Vagina (tissue), 2 donors: ENCODE data around the gene DPP6. TPM values are rescaled to one million over a fixed set of nuclear protein-coding genes. Genes with fewer than 3 reads are reported as not detected.

ENCODE experiments used
- DNase-seq, 2 donors: peaks; one replicate each; pipeline ENCODE4 v3.0.0-alpha.2; 2017; ENCODE audit errors: extremely low spot score in 2 of 2
- H3K27ac ChIP-seq: fragments of 200-600 bp; sonication (generic); one replicate; pipeline ENCODE4 v1.5.1; 2019
- H3K27me3 ChIP-seq: fragments of 200-600 bp; sonication (generic); one replicate; pipeline ENCODE4 v1.5.1; 2019
- H3K36me3 ChIP-seq, 2 donors: fragments of 200-600 bp; sonication (generic); one replicate each; pipeline ENCODE4 v1.5.1; 2017 to 2019
- H3K4me1 ChIP-seq: fragments of 200-600 bp; sonication (generic); one replicate; pipeline ENCODE4 v1.5.1; 2019
- H3K4me3 ChIP-seq, 2 donors: fragments of 200-600 bp; sonication (generic); 1 replicate in 1 of 2; 2 replicates in 1 of 2; pipeline ENCODE4 v1.5.1; 2016 to 2019
- H3K9me3 ChIP-seq: fragments of 200-600 bp; sonication (generic); one replicate; pipeline ENCODE4 v1.5.1; 2019
- POLR2A ChIP-seq, 2 donors: fragments of 450-650 bp; IDR thresholded peaks; one replicate each; pipeline ENCODE4 v1.6.1; 2017; ENCODE audit warnings: antibody characterized with exemption in 2 of 2, mild to moderate bottlenecking in 2 of 2, moderate library complexity in 2 of 2
- POLR2AphosphoS5 ChIP-seq, 2 donors: sonication (generic); formaldehyde crosslinking; IDR thresholded peaks; one replicate each; pipeline ENCODE4 v1.9.0; 2017; ENCODE audit warnings: antibody characterized with exemption in 2 of 2, mild to moderate bottlenecking in 2 of 2, low read depth in 1 of 2; ENCODE audit not compliant: insufficient read depth in 1 of 2
- intact Hi-C: fragments of 100-400 bp; cut with DNase I; formaldehyde crosslinking; loops from one replicate; pipeline ENCODE4 v1.15.1; 2023
- total RNA-seq: library from RNA; depleted of rRNA; stranded (reverse); fragments of >200 nt; gene quantifications from one replicate; pipeline ENCODE4 v1.2.3, GENCODE V29; 2016
- TF ChIP-seq, protein P1 (sequence below), 3 experiments: fragments of 450-650 bp in 2 of 3; fragments of 200-600 bp in 1 of 3; sonication (generic) in 1 of 3; IDR thresholded peaks; one replicate each; pipeline ENCODE4 v1.5.1; 2017 to 2019; ENCODE audit warnings: antibody characterized with exemption in 3 of 3, mild to moderate bottlenecking in 2 of 3, moderate library complexity in 2 of 3

Gene DPP6
- total RNA-seq, 1 donor from 2014 or later = 7.9 TPM

DNA sequence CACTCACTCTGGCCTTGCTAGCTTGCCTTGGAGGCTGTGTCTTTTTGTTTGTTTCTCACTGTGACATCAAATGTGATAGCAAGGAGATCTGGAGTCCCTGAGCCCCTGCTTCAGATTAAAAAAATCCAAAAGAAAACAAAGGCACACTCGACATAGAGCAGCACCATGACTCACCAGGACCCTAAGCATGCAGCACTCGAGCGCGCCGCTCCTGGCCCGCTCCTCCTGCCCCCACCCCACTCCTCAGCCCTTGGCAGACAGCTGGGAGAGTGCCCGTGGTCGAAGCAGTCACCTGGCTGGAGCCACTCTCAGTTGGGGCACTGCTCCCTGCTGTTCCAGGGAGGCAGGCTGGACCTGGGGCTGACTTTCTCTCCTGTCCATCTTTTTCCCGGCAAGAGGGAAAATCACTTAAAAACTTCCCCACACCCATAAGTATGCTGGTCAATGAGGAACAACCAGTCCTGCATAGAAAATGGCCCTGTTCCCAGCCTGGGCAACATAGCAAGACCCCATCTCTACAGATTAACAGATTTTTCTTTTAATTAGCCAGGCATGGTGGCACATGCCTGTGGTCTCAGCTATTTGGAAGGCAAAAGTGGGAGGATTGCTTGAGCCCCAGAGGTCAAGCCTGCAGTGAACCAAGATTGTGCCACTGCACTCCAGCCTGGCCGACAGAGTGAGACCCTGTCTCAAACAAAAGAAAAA, 822.4 kb downstream of the DPP6 start:
- no peak for TF ChIP-seq POLR2AphosphoS5 (IDR thresholded peaks at IDR 0.05; ENCODE audit: insufficient read depth in 1 of 2, low read depth in 1 of 2)
- TF ChIP-seq, protein P1, sequence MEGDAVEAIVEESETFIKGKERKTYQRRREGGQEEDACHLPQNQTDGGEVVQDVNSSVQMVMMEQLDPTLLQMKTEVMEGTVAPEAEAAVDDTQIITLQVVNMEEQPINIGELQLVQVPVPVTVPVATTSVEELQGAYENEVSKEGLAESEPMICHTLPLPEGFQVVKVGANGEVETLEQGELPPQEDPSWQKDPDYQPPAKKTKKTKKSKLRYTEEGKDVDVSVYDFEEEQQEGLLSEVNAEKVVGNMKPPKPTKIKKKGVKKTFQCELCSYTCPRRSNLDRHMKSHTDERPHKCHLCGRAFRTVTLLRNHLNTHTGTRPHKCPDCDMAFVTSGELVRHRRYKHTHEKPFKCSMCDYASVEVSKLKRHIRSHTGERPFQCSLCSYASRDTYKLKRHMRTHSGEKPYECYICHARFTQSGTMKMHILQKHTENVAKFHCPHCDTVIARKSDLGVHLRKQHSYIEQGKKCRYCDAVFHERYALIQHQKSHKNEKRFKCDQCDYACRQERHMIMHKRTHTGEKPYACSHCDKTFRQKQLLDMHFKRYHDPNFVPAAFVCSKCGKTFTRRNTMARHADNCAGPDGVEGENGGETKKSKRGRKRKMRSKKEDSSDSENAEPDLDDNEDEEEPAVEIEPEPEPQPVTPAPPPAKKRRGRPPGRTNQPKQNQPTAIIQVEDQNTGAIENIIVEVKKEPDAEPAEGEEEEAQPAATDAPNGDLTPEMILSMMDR (IDR thresholded peaks at IDR 0.05) = no peak
- no peak for TF ChIP-seq POLR2A (IDR thresholded peaks at IDR 0.05)
- Histone ChIP-seq H3K27ac (no peak overlapping the region), H3K4me3 (no peak overlapping the region), H3K27me3 (no peaks in the 10 kb centered on the region), H3K36me3 (no peaks in the 10 kb centered on the region), H3K4me1 (no peaks in the 10 kb centered on the region), H3K9me3 (no peaks in the 10 kb centered on the region)
- no peak for DNase-seq
- intact Hi-C loops = no loop called here

- no peaks in the 10 kb centered on the region for H3K9me3 ChIP-seq
- intact Hi-C loops = no loop called here
- no peak for TF ChIP-seq POLR2A (IDR thresholded peaks at IDR 0.05)
- no peak for TF ChIP-seq POLR2AphosphoS5 (IDR thresholded peaks at IDR 0.05; ENCODE audit: insufficient read depth in 1 of 2, low read depth in 1 of 2)
- TF ChIP-seq, protein P1 (IDR thresholded peaks at IDR 0.05) = no peak
These were observed 823.1 kb downstream of the DPP6 start for GRCh38 chr7:154875297-154875696.

GRCh38 chr7:154876516-154876915, 824.3 kb downstream of the DPP6 start:
- no peak for DNase-seq
- no peak overlapping the region for H3K4me3 ChIP-seq
- no peaks in the 10 kb centered on the region for H3K4me1 ChIP-seq
- TF ChIP-seq POLR2A (IDR thresholded peaks at IDR 0.05) (no peak), POLR2AphosphoS5 (IDR thresholded peaks at IDR 0.05; ENCODE audit: insufficient read depth in 1 of 2, low read depth in 1 of 2) (no peak)
- TF ChIP-seq, protein P1 (IDR thresholded peaks at IDR 0.05) = no peak
- H3K27ac ChIP-seq = no peak overlapping the region
- H3K27me3 ChIP-seq = no peaks in the 10 kb centered on the region
- intact Hi-C loops = no loop called here
- H3K9me3 ChIP-seq = no peaks in the 10 kb centered on the region
- no peaks in the 10 kb centered on the region for H3K36me3 ChIP-seq

More at GRCh38 chr7:154875297-154875696, 823.1 kb downstream of the DPP6 start:
- H3K4me3 ChIP-seq = no peak overlapping the region
- no peak overlapping the region for H3K27ac ChIP-seq
- H3K36me3 ChIP-seq = no peaks in the 10 kb centered on the region
- no peaks in the 10 kb centered on the region for H3K27me3 ChIP-seq
- H3K4me1 ChIP-seq = no peaks in the 10 kb centered on the region
- DNase-seq = no peak

DNA sequence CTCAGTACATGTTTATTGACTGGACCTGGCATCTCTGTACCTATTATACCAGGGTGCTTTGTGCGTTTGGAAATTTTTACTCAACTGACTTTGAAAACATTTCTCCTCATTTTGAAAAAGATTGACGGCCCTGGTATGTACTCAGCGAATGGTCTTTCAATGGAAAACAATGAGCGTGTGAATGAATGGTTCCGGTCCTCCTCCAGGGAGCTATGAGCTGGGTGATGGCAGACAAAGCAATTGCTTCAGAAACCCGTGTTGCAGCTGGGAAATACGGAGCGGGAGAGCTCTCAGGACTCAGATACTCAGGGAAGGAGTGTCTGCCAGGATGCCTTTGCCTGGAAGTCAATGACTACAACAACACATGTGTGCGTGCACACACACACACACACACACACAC, 824.8 kb downstream of the DPP6 start:
- TF ChIP-seq POLR2AphosphoS5 (IDR thresholded peaks at IDR 0.05; ENCODE audit: insufficient read depth in 1 of 2, low read depth in 1 of 2) = no peak
- TF ChIP-seq, protein P1 (IDR thresholded peaks at IDR 0.05) = no peak
- no peak for TF ChIP-seq POLR2A (IDR thresholded peaks at IDR 0.05)
- intact Hi-C loops = no loop called here
- no peak overlapping the region for H3K27ac ChIP-seq
- DNase-seq = no peak
- H3K27me3 ChIP-seq = no peaks in the 10 kb centered on the region
- no peaks in the 10 kb centered on the region for H3K36me3 ChIP-seq
- no peaks in the 10 kb centered on the region for H3K9me3 ChIP-seq
- H3K4me3 ChIP-seq = no peak overlapping the region
- H3K4me1 ChIP-seq = no peaks in the 10 kb centered on the region

DNA sequence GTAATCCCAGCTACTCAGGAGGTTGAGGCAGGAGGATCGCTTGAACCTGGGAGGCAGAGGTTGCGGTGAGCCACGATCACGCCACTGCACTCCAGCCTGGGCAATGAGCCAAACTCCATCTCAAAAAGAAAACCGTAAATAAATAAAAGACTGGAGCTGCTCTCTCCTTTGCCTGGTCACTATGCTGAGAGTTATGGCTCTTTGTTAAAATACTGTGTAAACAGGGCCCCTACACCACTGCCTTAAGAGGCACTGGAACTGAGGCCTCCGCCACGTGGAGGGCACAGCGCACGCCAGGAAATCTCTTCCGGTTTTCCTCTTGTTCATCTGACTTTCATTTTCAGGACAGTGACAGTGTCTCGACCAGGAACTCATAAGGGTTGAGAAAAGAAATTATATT, 827.4 kb downstream of the DPP6 start:
- TF ChIP-seq POLR2A (IDR thresholded peaks at IDR 0.05) (no peak), POLR2AphosphoS5 (IDR thresholded peaks at IDR 0.05; ENCODE audit: insufficient read depth in 1 of 2, low read depth in 1 of 2) (no peak)
- TF ChIP-seq, protein P1 (IDR thresholded peaks at IDR 0.05) = no peak
- H3K36me3 ChIP-seq = no peaks in the 10 kb centered on the region
- H3K4me3 ChIP-seq = no peak overlapping the region
- H3K27ac ChIP-seq = no peak overlapping the region
- H3K27me3 ChIP-seq = no peaks in the 10 kb centered on the region
- H3K9me3 ChIP-seq = no peaks in the 10 kb centered on the region
- H3K4me1 ChIP-seq = no peaks in the 10 kb centered on the region
- DNase-seq = no peak
- intact Hi-C loops = no loop called here
